ENCODE results near the gene LPCAT1.
A peak's percentile ranks its signal among the peaks of the same experiment; 100 is the strongest.
"Not testable (repeated sequence)": the region's sequence is repeated elsewhere in the genome, so short reads cannot be mapped to it uniquely, and the experiment has no call there.

Gene LPCAT1

GRCh38 chr5:1429496-1429895 is 94.3 kb downstream of the LPCAT1 start:
- Histone ChIP-seq H3K27me3 (no peaks in the 10 kb centered on the region), H3K4me3 (no peak overlapping the region), H3K4me1 (no peaks in the 10 kb centered on the region), H3K9me3 (peaks cover 3 to 43% (median 31%) of the 10 kb centered on the region in 3 donors), H3K27ac (no peak overlapping the region), H3K36me3 (no peaks in the 10 kb centered on the region)
- peak in 1 of 2 donors; percentile 23 for DNase-seq
- TF ChIP-seq CTCF (IDR thresholded peaks at IDR 0.05) = no peak
- intact Hi-C loops (cut with DNase I; ENCODE audit: low total_unique reads) = no loop called here

GRCh38 chr5:1429066-1429465 is 94.7 kb downstream of the LPCAT1 start:
- Histone ChIP-seq H3K4me3 (no peak overlapping the region), H3K27me3 (peaks cover 0 to 2% of the 10 kb centered on the region in 2 donors), H3K4me1 (no peaks in the 10 kb centered on the region), H3K36me3 (no peaks in the 10 kb centered on the region), H3K27ac (no peak overlapping the region), H3K9me3 (peaks cover 3 to 43% (median 31%) of the 10 kb centered on the region in 3 donors)
- intact Hi-C loops (cut with DNase I; ENCODE audit: low total_unique reads) = no loop called here
- DNase-seq = peak in 1 of 2 donors; percentile 34
- TF ChIP-seq CTCF (IDR thresholded peaks at IDR 0.05) = no peak

- Histone ChIP-seq H3K9me3 (peaks cover 3 to 43% (median 31%) of the 10 kb centered on the region in 3 donors), H3K4me3 (no peak overlapping the region)
- DNase-seq = no peak
Measured at GRCh38 chr5:1428107-1428506, 95.7 kb downstream of the LPCAT1 start.

GRCh38 chr5:1424716-1425115 is 99.0 kb downstream of the LPCAT1 start:
- H3K36me3 ChIP-seq = no peaks in the 10 kb centered on the region
- H3K4me3 ChIP-seq = no peak overlapping the region
- peaks cover 0 to 17% of the 10 kb centered on the region in 2 donors for H3K27me3 ChIP-seq
- intact Hi-C loops (cut with DNase I; ENCODE audit: low total_unique reads) = no loop called here
- H3K27ac ChIP-seq = no peak overlapping the region
- no peak for DNase-seq
- no peaks in the 10 kb centered on the region for H3K4me1 ChIP-seq
- TF ChIP-seq CTCF (IDR thresholded peaks at IDR 0.05) = no peak
- H3K9me3 ChIP-seq = peaks cover 3 to 37% (median 31%) of the 10 kb centered on the region in 3 donors

More at GRCh38 chr5:1428107-1428506, 95.7 kb downstream of the LPCAT1 start:
- Histone ChIP-seq H3K36me3 (no peaks in the 10 kb centered on the region), H3K27ac (no peak overlapping the region), H3K4me1 (no peaks in the 10 kb centered on the region), H3K27me3 (peaks cover 0 to 10% of the 10 kb centered on the region in 2 donors)
- intact Hi-C loops (cut with DNase I; ENCODE audit: low total_unique reads) = no loop called here
- no peak for TF ChIP-seq CTCF (IDR thresholded peaks at IDR 0.05)

- Histone ChIP-seq H3K36me3 (no peaks in the 10 kb centered on the region), H3K4me3 (no peak overlapping the region), H3K27ac (no peak overlapping the region), H3K9me3 (peaks cover 3 to 31% (median 28%) of the 10 kb centered on the region in 3 donors), H3K4me1 (no peaks in the 10 kb centered on the region), H3K27me3 (peaks cover 0 to 17% of the 10 kb centered on the region in 2 donors)
- intact Hi-C loops (cut with DNase I; ENCODE audit: low total_unique reads) = no loop called here
- DNase-seq = no peak
- no peak for TF ChIP-seq CTCF (IDR thresholded peaks at IDR 0.05)
Measured at GRCh38 chr5:1423901-1424603, 99.7 kb downstream of the LPCAT1 start.

- intact Hi-C loops (cut with DNase I; ENCODE audit: low total_unique reads); H3K4me1 ChIP-seq; H3K36me3 ChIP-seq; H3K4me3 ChIP-seq; H3K27ac ChIP-seq: not testable (repeated sequence)
- DNase-seq = peak in 1 of 2 donors; percentile 17
- Histone ChIP-seq H3K9me3 (peaks cover 3 to 16% (median 13%) of the 10 kb centered on the region in 3 donors), H3K27me3 (peaks cover 0 to 17% of the 10 kb centered on the region in 2 donors)
Measured at GRCh38 chr5:1422522-1422921, 101.2 kb downstream of the LPCAT1 start.

Data from tibial artery (tissue), 4 donors.